ENCODE results near the gene CTSF. TPM values are rescaled to one million over a fixed set of nuclear protein-coding genes. Genes with fewer than 3 reads are reported as not detected.

CTSF gene
- total and polyA plus RNA-seq, 2 of the 13 experiments (the other 11 are each of a cell fraction or from before 2014, with no cell fraction given), result not detected

GRCh38 chr11:66616379-66617154 is 48.2 kb upstream of the CTSF start, which contains the start of gene RBM14 (continued):
- TF ChIP-seq PLRG1 (conservative IDR thresholded peaks at IDR 0.05) (no peak), ZNF234 (CRISPR knock-in tag; conservative IDR thresholded peaks at IDR 0.05) (no peak), ZNF326 (CRISPR knock-in tag; IDR thresholded peaks at IDR 0.05; ENCODE audit: borderline replicate concordance) (no peak), CREB1 (IDR thresholded peaks at IDR 0.05) (peak; percentile 94), CREB1 (CRISPR knock-in tag; IDR thresholded peaks at IDR 0.05) (peak; percentile 85), SRSF4 (IDR thresholded peaks at IDR 0.05; ENCODE audit: low read depth, low read length, poor library complexity, severe bottlenecking) (no peak), ZNF256 (CRISPR knock-in tag; conservative IDR thresholded peaks at IDR 0.05) (peak; percentile 80; the same call in 1 of the 2 replicates), ZNF552 (CRISPR knock-in tag; IDR thresholded peaks at IDR 0.05; ENCODE audit: borderline replicate concordance) (peak; percentile 84; the same call in 1 of the 2 replicates), ZNF20 (CRISPR knock-in tag; IDR thresholded peaks at IDR 0.05) (no peak), TBX2 (CRISPR knock-in tag; IDR thresholded peaks at IDR 0.05; ENCODE audit: borderline replicate concordance) (peak; percentile 25; the same call in 1 of the 2 replicates), ZNF460 (CRISPR knock-in tag; IDR thresholded peaks at IDR 0.05; ENCODE audit: borderline replicate concordance) (no peak), TEAD3 (CRISPR knock-in tag; optimal IDR thresholded peaks at IDR 0.05; ENCODE audit: borderline replicate concordance) (peak; percentile 40), FOXK2 (IDR thresholded peaks at IDR 0.05) (peak; percentile 25; the same call in 1 of the 2 replicates), MED13 (CRISPR knock-in tag; IDR thresholded peaks at IDR 0.05) (peak; percentile 41; the same call in 1 of the 2 replicates), HNRNPH1 (optimal IDR thresholded peaks at IDR 0.05; ENCODE audit: low read depth, low read length) (no peak), ZNF766 (CRISPR knock-in tag; IDR thresholded peaks at IDR 0.05; ENCODE audit: borderline replicate concordance) (peak; percentile 71; the same call in 1 of the 2 replicates), ARNT2 (CRISPR knock-in tag; IDR thresholded peaks at IDR 0.05; ENCODE audit: low read depth) (peak; percentile 60), ZNF850 (CRISPR knock-in tag; conservative IDR thresholded peaks at IDR 0.05) (no peak), PTBP1 (IDR thresholded peaks at IDR 0.05; ENCODE audit: low read depth, low read length, poor library complexity, severe bottlenecking) (no peak), ZSCAN5A (CRISPR knock-in tag; IDR thresholded peaks at IDR 0.05; ENCODE audit: borderline replicate concordance) (no peak; the same call in 1 of the 2 replicates), FOXC1 (CRISPR knock-in tag; IDR thresholded peaks at IDR 0.05; ENCODE audit: borderline replicate concordance) (peak; percentile 93), ZNF329 (CRISPR knock-in tag; IDR thresholded peaks at IDR 0.05; ENCODE audit: low read depth) (0 out of 2 replicates have a peak, but pooled peaks have one; percentile 2)
- TF ChIP-seq, protein P1, sequence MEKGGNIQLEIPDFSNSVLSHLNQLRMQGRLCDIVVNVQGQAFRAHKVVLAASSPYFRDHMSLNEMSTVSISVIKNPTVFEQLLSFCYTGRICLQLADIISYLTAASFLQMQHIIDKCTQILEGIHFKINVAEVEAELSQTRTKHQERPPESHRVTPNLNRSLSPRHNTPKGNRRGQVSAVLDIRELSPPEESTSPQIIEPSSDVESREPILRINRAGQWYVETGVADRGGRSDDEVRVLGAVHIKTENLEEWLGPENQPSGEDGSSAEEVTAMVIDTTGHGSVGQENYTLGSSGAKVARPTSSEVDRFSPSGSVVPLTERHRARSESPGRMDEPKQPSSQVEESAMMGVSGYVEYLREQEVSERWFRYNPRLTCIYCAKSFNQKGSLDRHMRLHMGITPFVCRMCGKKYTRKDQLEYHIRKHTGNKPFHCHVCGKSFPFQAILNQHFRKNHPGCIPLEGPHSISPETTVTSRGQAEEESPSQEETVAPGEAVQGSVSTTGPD (CRISPR knock-in tag; IDR thresholded peaks at IDR 0.05), result no peak
- TF ChIP-seq, protein P2, sequence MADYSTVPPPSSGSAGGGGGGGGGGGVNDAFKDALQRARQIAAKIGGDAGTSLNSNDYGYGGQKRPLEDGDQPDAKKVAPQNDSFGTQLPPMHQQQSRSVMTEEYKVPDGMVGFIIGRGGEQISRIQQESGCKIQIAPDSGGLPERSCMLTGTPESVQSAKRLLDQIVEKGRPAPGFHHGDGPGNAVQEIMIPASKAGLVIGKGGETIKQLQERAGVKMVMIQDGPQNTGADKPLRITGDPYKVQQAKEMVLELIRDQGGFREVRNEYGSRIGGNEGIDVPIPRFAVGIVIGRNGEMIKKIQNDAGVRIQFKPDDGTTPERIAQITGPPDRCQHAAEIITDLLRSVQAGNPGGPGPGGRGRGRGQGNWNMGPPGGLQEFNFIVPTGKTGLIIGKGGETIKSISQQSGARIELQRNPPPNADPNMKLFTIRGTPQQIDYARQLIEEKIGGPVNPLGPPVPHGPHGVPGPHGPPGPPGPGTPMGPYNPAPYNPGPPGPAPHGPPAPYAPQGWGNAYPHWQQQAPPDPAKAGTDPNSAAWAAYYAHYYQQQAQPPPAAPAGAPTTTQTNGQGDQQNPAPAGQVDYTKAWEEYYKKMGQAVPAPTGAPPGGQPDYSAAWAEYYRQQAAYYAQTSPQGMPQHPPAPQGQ (CRISPR knock-in tag; IDR thresholded peaks at IDR 0.05; ENCODE audit: borderline replicate concordance), result no peak
